ENCODE measurements around the gene PLP1.

PLP1 gene

GRCh38 chrX:103780336-103781061 is 3.9 kb downstream of the PLP1 start:
- TF ChIP-seq CTCF (IDR thresholded peaks at IDR 0.05; ENCODE audit: control insufficient read depth, extremely low read depth, insufficient read depth) = no peak
- no peak for DNase-seq (ENCODE audit: low read depth)
- no peak overlapping the region for H3K4me3 ChIP-seq (ENCODE audit: low read depth, low read length)

GRCh38 chrX:103781062-103781402 is 4.4 kb downstream of the PLP1 start:
- no peak for DNase-seq (ENCODE audit: low read depth)
- no peak for TF ChIP-seq CTCF (IDR thresholded peaks at IDR 0.05; ENCODE audit: control insufficient read depth, extremely low read depth, insufficient read depth)

GRCh38 chrX:103781706-103782105 is 5.1 kb downstream of the PLP1 start:
- H3K4me3 ChIP-seq (ENCODE audit: low read depth, low read length) = no peak overlapping the region
- TF ChIP-seq CTCF (IDR thresholded peaks at IDR 0.05; ENCODE audit: control insufficient read depth, extremely low read depth, insufficient read depth) = no peak
- DNase-seq (ENCODE audit: low read depth) = no peak

More at GRCh38 chrX:103781062-103781402, 4.4 kb downstream of the PLP1 start:
- H3K4me3 ChIP-seq (ENCODE audit: low read depth, low read length) = no peak overlapping the region

GRCh38 chrX:103782640-103783039 is 6.0 kb downstream of the PLP1 start:
- H3K4me3 ChIP-seq (ENCODE audit: low read depth, low read length) = no peak overlapping the region
- no peak for TF ChIP-seq CTCF (IDR thresholded peaks at IDR 0.05; ENCODE audit: control insufficient read depth, extremely low read depth, insufficient read depth)
- no peak for DNase-seq (ENCODE audit: low read depth)

GRCh38 chrX:103783196-103783595 is 6.6 kb downstream of the PLP1 start:
- no peak for DNase-seq (ENCODE audit: low read depth)
- TF ChIP-seq CTCF (IDR thresholded peaks at IDR 0.05; ENCODE audit: control insufficient read depth, extremely low read depth, insufficient read depth) = no peak
- no peak overlapping the region for H3K4me3 ChIP-seq (ENCODE audit: low read depth, low read length)

GRCh38 chrX:103783971-103784370 is 7.3 kb downstream of the PLP1 start:
- DNase-seq (ENCODE audit: low read depth) = no peak
- no peak for TF ChIP-seq CTCF (IDR thresholded peaks at IDR 0.05; ENCODE audit: control insufficient read depth, extremely low read depth, insufficient read depth)
- no peak overlapping the region for H3K4me3 ChIP-seq (ENCODE audit: low read depth, low read length)

- no peak for TF ChIP-seq CTCF (IDR thresholded peaks at IDR 0.05; ENCODE audit: control insufficient read depth, extremely low read depth, insufficient read depth)
- H3K4me3 ChIP-seq (ENCODE audit: low read depth, low read length) = no peak overlapping the region
- DNase-seq (ENCODE audit: low read depth) = no peak
These were observed 12.4 kb downstream of the PLP1 start for GRCh38 chrX:103789004-103789403.
